Kidney epithelial cell (primary cell): ENCODE measurements around the gene PCCA. TPM values are rescaled to one million over a fixed set of nuclear protein-coding genes. Genes with fewer than 3 reads are reported as not detected.

ENCODE experiments used
- DNase-seq: peaks from one replicate; pipeline ENCODE4 v3.0.0-alpha.2; 2010; ENCODE audit warnings: low read depth
- H3K27me3 ChIP-seq: 2 replicates; pipeline ENCODE4 v1.6.0; 2011; ENCODE audit warnings: low read length; ENCODE audit not compliant: control insufficient read depth, insufficient read depth
- H3K36me3 ChIP-seq: 2 replicates; pipeline ENCODE4 v1.5.1; 2011; ENCODE audit warnings: low read length; ENCODE audit not compliant: control insufficient read depth, insufficient read depth
- H3K4me3 ChIP-seq: 2 replicates; pipeline ENCODE4 v1.5.1; 2011; ENCODE audit warnings: low read depth, mild to moderate bottlenecking, control low read depth, low read length
- CTCF ChIP-seq: IDR thresholded peaks from 2 replicates; pipeline ENCODE4 v1.5.1; 2011; ENCODE audit warnings: mild to moderate bottlenecking, moderate library complexity, low read length, control low read depth, inconsistent platforms; ENCODE audit not compliant: insufficient read depth, poor library complexity, severe bottlenecking
- total RNA-seq: library from RNA; depleted of rRNA; stranded (reverse); fragments of >200 nt; gene quantifications from 2 replicates; pipeline ENCODE4 v1.2.3, GENCODE V29; 2015

PCCA gene
- total RNA-seq, 1 donor from 2014 or later = 15.7 TPM

DNA sequence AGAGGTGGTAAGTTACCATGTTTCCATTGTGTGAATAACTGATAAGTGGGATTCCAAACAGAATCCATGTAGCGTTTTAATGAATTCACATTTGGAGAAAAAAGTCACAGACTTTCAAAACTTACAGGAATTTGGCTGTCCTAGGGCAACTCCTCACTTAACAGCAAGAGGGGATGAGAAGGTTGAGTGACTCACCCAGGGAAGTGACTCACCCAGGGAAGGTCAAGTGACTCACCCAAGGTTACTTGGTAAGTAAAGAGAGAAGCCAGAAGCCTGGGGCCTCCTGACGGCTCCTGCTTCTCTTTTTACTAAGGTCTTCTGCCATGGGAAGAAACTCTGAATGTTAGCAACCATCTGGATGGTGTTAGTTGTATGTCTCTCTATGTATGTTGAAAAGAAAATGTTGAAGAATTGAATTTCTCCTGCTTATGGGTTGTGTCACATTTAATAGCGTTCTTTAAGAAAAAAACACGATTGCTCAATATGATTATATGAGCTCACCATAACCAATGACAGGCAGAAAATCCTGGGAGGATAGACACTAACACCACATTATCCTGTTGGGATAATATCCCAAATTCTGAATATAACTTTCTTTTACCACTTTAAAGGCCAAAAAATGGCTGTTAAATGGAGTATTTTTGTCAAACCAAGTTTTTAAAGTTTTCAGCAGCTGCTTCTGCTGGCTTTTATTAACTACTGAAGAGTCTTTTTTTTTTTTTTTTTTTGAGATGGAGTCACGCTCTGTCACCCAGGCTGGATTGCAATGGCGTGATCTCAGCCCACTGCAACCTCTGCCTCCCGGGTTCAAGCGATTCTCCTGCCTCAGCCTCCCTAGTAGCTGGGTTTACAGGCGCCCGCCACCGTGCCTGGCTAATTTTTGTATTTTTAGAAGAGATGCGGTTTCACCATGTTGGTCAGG is 304.1 kb downstream of the PCCA start:
- Histone ChIP-seq H3K4me3 (no peak overlapping the region), H3K36me3 (no peaks in the 10 kb centered on the region), H3K27me3 (no peaks in the 10 kb centered on the region)
- peak; percentile 98 for DNase-seq
- TF ChIP-seq CTCF = no peak

- H3K36me3 ChIP-seq = no peaks in the 10 kb centered on the region
- no peak overlapping the region for H3K4me3 ChIP-seq
- H3K27me3 ChIP-seq = no peaks in the 10 kb centered on the region
- no peak for TF ChIP-seq CTCF
- peak; percentile 28 for DNase-seq
Measured at GRCh38 chr13:100394005-100394695, 305.3 kb downstream of the PCCA start.

DNA sequence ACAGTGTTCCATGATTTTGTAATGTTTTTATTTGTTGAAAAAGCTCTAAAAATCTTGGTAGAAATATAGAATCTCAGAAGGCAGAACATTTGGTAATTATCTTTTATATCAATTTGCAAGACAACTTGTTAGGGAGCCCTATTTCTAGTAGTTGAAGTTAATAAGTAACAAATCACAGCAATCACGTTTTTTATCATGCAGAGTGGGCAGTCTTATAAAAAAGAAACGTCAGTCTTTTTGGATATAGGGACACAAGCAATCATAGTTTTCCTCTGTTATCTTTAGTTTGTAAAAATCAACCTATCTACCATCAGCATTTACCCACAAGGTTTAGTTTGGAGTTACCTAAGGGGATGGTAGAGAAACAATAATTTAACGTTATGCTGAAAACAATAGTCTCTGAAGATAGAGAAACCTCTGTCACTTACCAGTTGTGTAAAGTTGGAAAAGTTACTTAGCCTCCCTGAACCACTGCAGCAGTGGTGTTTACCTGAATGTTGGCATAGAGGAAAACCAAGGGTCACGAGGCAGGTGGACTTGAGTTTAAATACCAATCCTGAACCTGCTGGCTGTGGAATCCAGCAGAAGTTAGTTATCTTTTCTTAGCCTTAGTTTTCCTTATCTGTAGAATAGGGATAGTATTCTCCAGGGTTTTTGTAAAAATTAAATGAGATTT is 306.9 kb downstream of the PCCA start:
- DNase-seq = no peak
- no peak overlapping the region for H3K4me3 ChIP-seq
- H3K27me3 ChIP-seq = no peaks in the 10 kb centered on the region
- TF ChIP-seq CTCF = no peak
- no peaks in the 10 kb centered on the region for H3K36me3 ChIP-seq

GRCh38 chr13:100396776-100397175 is 307.9 kb downstream of the PCCA start:
- TF ChIP-seq CTCF = no peak
- no peak for DNase-seq
- Histone ChIP-seq H3K4me3 (no peak overlapping the region), H3K36me3 (no peaks in the 10 kb centered on the region), H3K27me3 (no peaks in the 10 kb centered on the region)

- no peaks in the 10 kb centered on the region for H3K36me3 ChIP-seq
- DNase-seq = no peak
- no peak for TF ChIP-seq CTCF
- no peak overlapping the region for H3K4me3 ChIP-seq
- H3K27me3 ChIP-seq = no peaks in the 10 kb centered on the region
Measured at GRCh38 chr13:100397627-100398026, 308.7 kb downstream of the PCCA start.
